ENCODE results near the gene PLXNA2.

DNA sequence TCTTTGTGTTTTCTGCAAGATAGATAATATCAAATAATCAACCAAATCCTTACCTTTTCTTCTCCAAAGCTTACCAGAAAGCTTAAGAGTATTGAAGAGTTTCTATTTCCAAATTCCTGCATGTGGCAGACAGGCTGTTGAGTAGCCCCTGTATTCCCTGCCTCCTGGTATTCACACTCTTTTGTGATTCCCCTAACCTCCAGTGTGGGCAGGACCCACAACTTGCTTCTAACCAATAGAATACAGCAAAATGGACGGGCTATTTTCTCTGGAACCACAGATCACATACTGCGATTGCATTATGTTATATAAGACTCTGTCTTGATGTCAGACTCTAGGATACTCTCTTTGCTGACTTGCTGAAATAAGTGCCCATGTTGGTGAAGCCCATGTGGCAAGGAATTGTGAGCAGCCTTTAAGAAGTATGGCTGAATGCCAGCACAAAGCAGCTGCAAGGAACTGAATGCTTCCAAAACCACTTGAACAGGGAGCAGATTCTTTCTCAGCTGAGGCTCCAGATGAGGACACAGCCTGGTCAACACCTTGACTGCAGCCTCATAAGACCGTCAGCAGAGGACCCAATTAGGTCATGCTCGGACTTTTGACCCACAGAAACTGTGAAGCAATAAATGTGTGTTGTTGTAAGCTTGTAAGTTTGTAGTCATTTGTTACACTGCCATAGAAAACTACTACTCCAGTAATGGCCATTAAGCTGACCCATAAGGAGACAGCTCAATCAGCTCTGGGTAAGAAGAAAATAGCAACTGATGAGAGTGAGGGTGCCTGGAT, 47.9 kb upstream of the PLXNA2 start:
- TF ChIP-seq, protein P1, sequence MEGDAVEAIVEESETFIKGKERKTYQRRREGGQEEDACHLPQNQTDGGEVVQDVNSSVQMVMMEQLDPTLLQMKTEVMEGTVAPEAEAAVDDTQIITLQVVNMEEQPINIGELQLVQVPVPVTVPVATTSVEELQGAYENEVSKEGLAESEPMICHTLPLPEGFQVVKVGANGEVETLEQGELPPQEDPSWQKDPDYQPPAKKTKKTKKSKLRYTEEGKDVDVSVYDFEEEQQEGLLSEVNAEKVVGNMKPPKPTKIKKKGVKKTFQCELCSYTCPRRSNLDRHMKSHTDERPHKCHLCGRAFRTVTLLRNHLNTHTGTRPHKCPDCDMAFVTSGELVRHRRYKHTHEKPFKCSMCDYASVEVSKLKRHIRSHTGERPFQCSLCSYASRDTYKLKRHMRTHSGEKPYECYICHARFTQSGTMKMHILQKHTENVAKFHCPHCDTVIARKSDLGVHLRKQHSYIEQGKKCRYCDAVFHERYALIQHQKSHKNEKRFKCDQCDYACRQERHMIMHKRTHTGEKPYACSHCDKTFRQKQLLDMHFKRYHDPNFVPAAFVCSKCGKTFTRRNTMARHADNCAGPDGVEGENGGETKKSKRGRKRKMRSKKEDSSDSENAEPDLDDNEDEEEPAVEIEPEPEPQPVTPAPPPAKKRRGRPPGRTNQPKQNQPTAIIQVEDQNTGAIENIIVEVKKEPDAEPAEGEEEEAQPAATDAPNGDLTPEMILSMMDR (IDR thresholded peaks at IDR 0.05): no peak
- no peak for TF ChIP-seq POLR2A (IDR thresholded peaks at IDR 0.05)

All from body of pancreas (tissue), 4 donors.